H9 (cell line): ENCODE results near the gene SPEF2. TPM values are rescaled to one million over a fixed set of nuclear protein-coding genes. Genes with fewer than 3 reads are reported as not detected.

Experiments
- DNase-seq: peaks from one replicate; pipeline ENCODE4 v3.0.0-alpha.2; 2017
- H2AFZ ChIP-seq: one replicate; pipeline ENCODE4 v1.6.1; 2013; ENCODE audit warnings: mild to moderate bottlenecking, low read length, control low read depth, moderate library complexity
- H2AK5ac ChIP-seq: 2 replicates; pipeline ENCODE4 v1.6.1; 2013; ENCODE audit warnings: low read length, control low read depth, mixed read lengths; ENCODE audit not compliant: insufficient read length
- H2BK120ac ChIP-seq: one replicate; pipeline ENCODE4 v1.6.1; 2013; ENCODE audit warnings: low read depth, mild to moderate bottlenecking, low read length, control low read depth, inconsistent platforms; ENCODE audit not compliant: poor library complexity, severe bottlenecking
- H2BK12ac ChIP-seq: 2 replicates; pipeline ENCODE4 v1.6.1; 2013; ENCODE audit warnings: low read length, control low read depth, mixed read lengths, low read depth; ENCODE audit not compliant: insufficient read length
- H2BK15ac ChIP-seq: 2 replicates; pipeline ENCODE4 v1.6.1; 2013; ENCODE audit warnings: low read depth, low read length, control low read depth
- H2BK20ac ChIP-seq: one replicate; pipeline ENCODE4 v1.6.1; 2013; ENCODE audit warnings: low read depth, mild to moderate bottlenecking, low read length, control low read depth, inconsistent platforms; ENCODE audit not compliant: poor library complexity, severe bottlenecking
- H2BK5ac ChIP-seq: 2 replicates; pipeline ENCODE4 v1.6.1; 2013; ENCODE audit warnings: low read length, control low read depth, mixed read lengths; ENCODE audit not compliant: insufficient read length
- H3K14ac ChIP-seq: 2 replicates; pipeline ENCODE4 v1.6.1; 2013; ENCODE audit warnings: low read length, control low read depth; ENCODE audit not compliant: insufficient read depth
- H3K18ac ChIP-seq: 2 replicates; pipeline ENCODE4 v1.6.1; 2013; ENCODE audit warnings: low read depth, mild to moderate bottlenecking, mixed read lengths, low read length, control low read depth; ENCODE audit not compliant: insufficient read length
- H3K23ac ChIP-seq: 2 replicates; pipeline ENCODE4 v1.6.1; 2013; ENCODE audit warnings: low read length, control low read depth, mixed read lengths, low read depth; ENCODE audit not compliant: insufficient read length
- H3K23me2 ChIP-seq: 2 replicates; pipeline ENCODE4 v1.6.1; 2013; ENCODE audit warnings: low read depth, mild to moderate bottlenecking, mixed read lengths, low read length, control low read depth; ENCODE audit not compliant: insufficient read length, poor library complexity, severe bottlenecking
- H3K27ac ChIP-seq: 2 replicates; pipeline ENCODE4 v1.5.1; 2013; ENCODE audit warnings: low read length, control low read depth, mixed read lengths, low read depth; ENCODE audit not compliant: insufficient read length
- H3K27me3 ChIP-seq: 2 replicates; pipeline ENCODE4 v1.6.1; 2013; ENCODE audit warnings: low read length, control low read depth, inconsistent platforms; ENCODE audit not compliant: insufficient read depth
- H3K4ac ChIP-seq: 2 replicates; pipeline ENCODE4 v1.6.1; 2013; ENCODE audit warnings: low read depth, mild to moderate bottlenecking, control low read depth, inconsistent platforms, low read length, moderate library complexity
- H3K4me1 ChIP-seq: 2 replicates; pipeline ENCODE4 v1.6.1; 2013; ENCODE audit warnings: low read length, control low read depth, inconsistent platforms; ENCODE audit not compliant: insufficient read depth
- H3K4me2 ChIP-seq: 2 replicates; pipeline ENCODE4 v1.6.1; 2013; ENCODE audit warnings: low read length, control low read depth, mixed read lengths; ENCODE audit not compliant: insufficient read length, insufficient read depth
- H3K56ac ChIP-seq: 2 replicates; pipeline ENCODE4 v1.6.1; 2013; ENCODE audit warnings: low read depth, mild to moderate bottlenecking, mixed read lengths, low read length, control low read depth; ENCODE audit not compliant: insufficient read length
- H3K79me1 ChIP-seq: 2 replicates; pipeline ENCODE4 v1.6.1; 2013; ENCODE audit warnings: low read depth, mild to moderate bottlenecking, moderate library complexity, low read length, control low read depth, inconsistent platforms; ENCODE audit not compliant: insufficient read depth, poor library complexity, severe bottlenecking
- H3K79me2 ChIP-seq: 2 replicates; pipeline ENCODE4 v1.6.1; 2013; ENCODE audit warnings: low read length, control low read depth, inconsistent platforms; ENCODE audit not compliant: insufficient read depth
- H3K9ac ChIP-seq: 2 replicates; pipeline ENCODE4 v1.6.1; 2013; ENCODE audit warnings: low read length, control low read depth, mixed read lengths; ENCODE audit not compliant: insufficient read length; ENCODE audit errors: extremely low read depth
- H3K9me3 ChIP-seq: one replicate; pipeline ENCODE4 v1.6.1; 2013; ENCODE audit warnings: low read depth, low read length, inconsistent platforms; ENCODE audit not compliant: control insufficient read depth
- H3T11ph ChIP-seq: one replicate; pipeline ENCODE4 v1.6.1; 2013; ENCODE audit warnings: mild to moderate bottlenecking, low read length, control low read depth, inconsistent platforms
- H4K20me1 ChIP-seq: one replicate; pipeline ENCODE4 v1.6.1; 2013; ENCODE audit not compliant: control insufficient read depth, insufficient read length, insufficient read depth
- H4K5ac ChIP-seq: 2 replicates; pipeline ENCODE4 v1.6.1; 2013; ENCODE audit warnings: low read depth, mild to moderate bottlenecking, mixed read lengths, low read length, control low read depth; ENCODE audit not compliant: insufficient read length
- H4K8ac ChIP-seq: replicated peaks from 2 replicates; pipeline ENCODE4 v1.6.1; 2013; ENCODE audit warnings: low read length, control low read depth, mixed read lengths, low read depth; ENCODE audit not compliant: insufficient read length
- H4K91ac ChIP-seq: 2 replicates; pipeline ENCODE4 v1.6.1; 2013; ENCODE audit warnings: low read depth, mild to moderate bottlenecking, moderate library complexity, mixed read lengths, low read length, control low read depth; ENCODE audit not compliant: insufficient read length
- H3K27ac Mint-ChIP-seq, 3 experiments: 2 replicates in 2 of 3; 3 replicates in 1 of 3; pipeline ENCODE4 v1.8.0; 2020 to 2021; ENCODE audit warnings: mixed read lengths in 3 of 3, mild to moderate bottlenecking in 1 of 3, moderate library complexity in 1 of 3
- H3K27me3 Mint-ChIP-seq: 2 replicates; pipeline ENCODE4 v1.8.0; 2021; ENCODE audit warnings: low read depth, mild to moderate bottlenecking, moderate library complexity, mixed read lengths
- H3K36me3 Mint-ChIP-seq, 3 experiments: 2 replicates in 2 of 3; 3 replicates in 1 of 3; pipeline ENCODE4 v1.8.0; 2020 to 2021; ENCODE audit warnings: low read depth in 3 of 3, mixed read lengths in 3 of 3; ENCODE audit not compliant: insufficient read depth in 1 of 3
- H3K4me1 Mint-ChIP-seq, 2 experiments: 2 replicates each; pipeline ENCODE4 v1.8.0; 2020; ENCODE audit warnings: mixed read lengths in 2 of 2
- H3K4me3 Mint-ChIP-seq, 2 experiments: 2 replicates in 1 of 2; 3 replicates in 1 of 2; pipeline ENCODE4 v1.8.0; 2020 to 2021; ENCODE audit warnings: mild to moderate bottlenecking in 2 of 2, mixed read lengths in 2 of 2, moderate library complexity in 1 of 2
- H3K9me3 Mint-ChIP-seq, 2 experiments: 2 replicates in 1 of 2; 3 replicates in 1 of 2; pipeline ENCODE4 v1.8.0; 2020; ENCODE audit warnings: mild to moderate bottlenecking in 2 of 2, mixed read lengths in 2 of 2, moderate library complexity in 1 of 2
- WGBS: extraction: QIAGEN DNeasy Blood & Tissue Kit; methylation state at CpG from one replicate; pipeline ENCODE4 v1.1.7; 2013; ENCODE audit warnings: missing lambda C conversion rate, low lambda C conversion rate, mixed read lengths; ENCODE audit not compliant: insufficient read length; ENCODE audit errors: extremely low coverage; 5-methylcytosine and 5-hydroxymethylcytosine counted together
- total RNA-seq: library from RNA; stranded (reverse); gene quantifications from 2 replicates; pipeline ENCODE4 v1.2.1, GENCODE V29; 2021
- TF ChIP-seq, protein P1 (sequence below): fragments of 200-600 bp; sonication (generic); conservative IDR thresholded peaks from 3 replicates; pipeline ENCODE4 v1.8.0; 2021; ENCODE audit warnings: antibody characterized with exemption, mild to moderate bottlenecking

SPEF2 gene
- total RNA-seq, 1 experiment from 2014 or later, result 1.0 TPM

DNA sequence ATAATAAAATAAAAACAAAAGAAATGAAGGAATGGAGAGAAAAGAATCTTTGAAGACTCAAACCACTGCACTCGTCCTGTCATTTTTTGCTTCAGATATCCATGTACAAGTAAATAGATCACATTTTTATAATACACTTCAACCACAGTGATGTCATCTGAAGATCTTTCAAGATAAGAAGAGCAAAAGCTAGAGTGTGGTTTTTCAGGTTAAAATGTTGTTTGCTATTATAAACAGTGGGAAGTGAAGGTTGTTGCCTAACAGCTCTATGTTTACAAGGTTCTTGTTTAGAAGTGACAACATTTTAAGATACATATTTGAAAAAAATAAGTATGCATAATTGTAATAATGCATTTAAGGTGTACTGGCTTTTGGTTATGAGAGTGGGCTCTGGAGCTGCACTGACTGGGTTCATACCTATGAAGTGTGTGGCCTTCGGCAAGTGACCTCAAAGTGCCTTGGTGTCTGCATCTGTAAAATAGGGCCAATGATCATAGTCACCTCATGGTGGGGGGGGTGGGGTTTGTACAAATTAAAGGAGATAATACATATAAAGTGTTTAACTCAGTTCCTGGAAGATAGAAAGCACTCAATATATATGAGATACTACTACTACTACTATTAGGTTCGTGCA lies 193.6 kb downstream of the SPEF2 start:
- H3K56ac ChIP-seq, result no peak overlapping the region
- H3K27me3 Mint-ChIP-seq, result peaks cover 3% of the 10 kb centered on the region
- H3K23ac ChIP-seq, result no peak overlapping the region
- H2BK12ac ChIP-seq, result no peak overlapping the region
- H3K79me2 ChIP-seq, result no peaks in the 10 kb centered on the region
- H3K4me1 ChIP-seq, result no peaks in the 10 kb centered on the region
- H3K18ac ChIP-seq, result no peak overlapping the region
- no peak overlapping the region for H2BK15ac ChIP-seq
- no peaks in the 10 kb centered on the region for H3K23me2 ChIP-seq
- H2BK5ac ChIP-seq, result no peak overlapping the region
- no peak overlapping the region for H2BK120ac ChIP-seq
- H3K27ac Mint-ChIP-seq, result no peak overlapping the region; a peak in 1 of 7 replicates
- no peak overlapping the region for H2BK20ac ChIP-seq
- no peak overlapping the region for H3K9ac ChIP-seq
- H3K36me3 Mint-ChIP-seq, result no peaks in the 10 kb centered on the region
- no peak overlapping the region for H4K91ac ChIP-seq
- no peak overlapping the region for H3K27ac ChIP-seq
- no peak overlapping the region for H4K8ac ChIP-seq
- no peaks in the 10 kb centered on the region for H4K20me1 ChIP-seq
- DNase-seq, result no peak
- H3K14ac ChIP-seq, result no peak overlapping the region
- no peak overlapping the region for H3T11ph ChIP-seq
- H3K4ac ChIP-seq, result no peak overlapping the region
- H4K5ac ChIP-seq, result no peak overlapping the region
- H3K27me3 ChIP-seq, result no peaks in the 10 kb centered on the region
- no peak overlapping the region for H3K4me2 ChIP-seq
- H2AK5ac ChIP-seq, result no peak overlapping the region
- TF ChIP-seq, protein P1, sequence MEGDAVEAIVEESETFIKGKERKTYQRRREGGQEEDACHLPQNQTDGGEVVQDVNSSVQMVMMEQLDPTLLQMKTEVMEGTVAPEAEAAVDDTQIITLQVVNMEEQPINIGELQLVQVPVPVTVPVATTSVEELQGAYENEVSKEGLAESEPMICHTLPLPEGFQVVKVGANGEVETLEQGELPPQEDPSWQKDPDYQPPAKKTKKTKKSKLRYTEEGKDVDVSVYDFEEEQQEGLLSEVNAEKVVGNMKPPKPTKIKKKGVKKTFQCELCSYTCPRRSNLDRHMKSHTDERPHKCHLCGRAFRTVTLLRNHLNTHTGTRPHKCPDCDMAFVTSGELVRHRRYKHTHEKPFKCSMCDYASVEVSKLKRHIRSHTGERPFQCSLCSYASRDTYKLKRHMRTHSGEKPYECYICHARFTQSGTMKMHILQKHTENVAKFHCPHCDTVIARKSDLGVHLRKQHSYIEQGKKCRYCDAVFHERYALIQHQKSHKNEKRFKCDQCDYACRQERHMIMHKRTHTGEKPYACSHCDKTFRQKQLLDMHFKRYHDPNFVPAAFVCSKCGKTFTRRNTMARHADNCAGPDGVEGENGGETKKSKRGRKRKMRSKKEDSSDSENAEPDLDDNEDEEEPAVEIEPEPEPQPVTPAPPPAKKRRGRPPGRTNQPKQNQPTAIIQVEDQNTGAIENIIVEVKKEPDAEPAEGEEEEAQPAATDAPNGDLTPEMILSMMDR, result no peak
- no peaks in the 10 kb centered on the region for H3K79me1 ChIP-seq
- H3K9me3 Mint-ChIP-seq, result no peaks in the 10 kb centered on the region
- no CpG with 5 or more reads among the region's 3 CpGs for WGBS
- no peaks in the 10 kb centered on the region for H3K4me1 Mint-ChIP-seq
- H3K9me3 ChIP-seq, result no peaks in the 10 kb centered on the region
- H3K4me3 Mint-ChIP-seq, result no peak overlapping the region
- H2AFZ ChIP-seq, result no peak overlapping the region
